SKM-1 (cell line): ENCODE results near the gene GALNT16.
A peak's percentile ranks its signal among the peaks of the same experiment; 100 is the strongest.
"Not testable (repeated sequence)": the region's sequence is repeated elsewhere in the genome, so short reads cannot be mapped to it uniquely, and the experiment has no call there.

Experiments
- DNase-seq: peaks from one replicate; lab custom pipeline; 2025; ENCODE audit not compliant: unreplicated experiment; lab: John Stamatoyannopoulos, UW

Gene GALNT16

GRCh38 chr14:69259527-69260189 is at the start of gene GALNT16:
GALNT16 (plus strand) TSS chr14:69260158; CDS start chr14:69260291, 133 bp downstream.
- DNase-seq = no peak

GRCh38 chr14:69214393-69214792 is 45.6 kb upstream of the GALNT16 start:
- no peak for DNase-seq

- not testable (repeated sequence) for DNase-seq
Measured at GRCh38 chr14:69217663-69218062, 42.3 kb upstream of the GALNT16 start.

- no peak for DNase-seq
Measured at GRCh38 chr14:69224946-69225345, 35.0 kb upstream of the GALNT16 start.

- DNase-seq = no peak
Measured at GRCh38 chr14:69226178-69226577, 33.8 kb upstream of the GALNT16 start.

GRCh38 chr14:69226736-69227135 is 33.2 kb upstream of the GALNT16 start:
- no peak for DNase-seq

GRCh38 chr14:69231486-69231885 is 28.5 kb upstream of the GALNT16 start:
- DNase-seq = no peak

- no peak for DNase-seq
Measured at GRCh38 chr14:69232388-69232787, 27.6 kb upstream of the GALNT16 start.

GRCh38 chr14:69234106-69234505 is 25.9 kb upstream of the GALNT16 start:
- no peak for DNase-seq

- DNase-seq = no peak
Measured at GRCh38 chr14:69235708-69236107, 24.2 kb upstream of the GALNT16 start.

- DNase-seq = no peak
Measured at GRCh38 chr14:69237142-69237541, 22.8 kb upstream of the GALNT16 start.

- no peak for DNase-seq
Measured at GRCh38 chr14:69237584-69237983, 22.4 kb upstream of the GALNT16 start.

- DNase-seq = no peak
Measured at GRCh38 chr14:69238883-69239282, 21.1 kb upstream of the GALNT16 start.

GRCh38 chr14:69240527-69241173 is 19.3 kb upstream of the GALNT16 start:
- DNase-seq = no peak

- no peak for DNase-seq
Measured at GRCh38 chr14:69241577-69241976, 18.4 kb upstream of the GALNT16 start.

GRCh38 chr14:69242311-69243224 is 17.4 kb upstream of the GALNT16 start:
- DNase-seq = peak; percentile 1

GRCh38 chr14:69244946-69245345 is 15.0 kb upstream of the GALNT16 start:
- DNase-seq = no peak

GRCh38 chr14:69246331-69246730 is 13.6 kb upstream of the GALNT16 start:
- no peak for DNase-seq

GRCh38 chr14:69247676-69248440 is 12.1 kb upstream of the GALNT16 start:
- no peak for DNase-seq

- DNase-seq = no peak
Measured at GRCh38 chr14:69249603-69250002, 10.4 kb upstream of the GALNT16 start.

- DNase-seq = no peak
Measured at GRCh38 chr14:69252851-69253250, 7.1 kb upstream of the GALNT16 start.
